Suprapubic skin (tissue), 4 donors: ENCODE results near the gene AP2M1.

Source experiments
- CTCF ChIP-seq, 2 donors: fragments of 200-600 bp in 1 of 2; fragments of 450-650 bp in 1 of 2; sonication (generic) in 1 of 2; IDR thresholded peaks; one replicate each; pipeline ENCODE4 v1.5.1; 2016 to 2019; ENCODE audit warnings: antibody characterized with exemption in 2 of 2, mild to moderate bottlenecking in 1 of 2, moderate library complexity in 1 of 2
- EP300 ChIP-seq: sonication (generic); formaldehyde crosslinking; IDR thresholded peaks from one replicate; pipeline ENCODE4 v1.6.1; 2017; ENCODE audit warnings: antibody characterized with exemption
- POLR2A ChIP-seq, 2 donors: fragments of 450-650 bp; IDR thresholded peaks; one replicate each; pipeline ENCODE4 v1.6.1; 2017; ENCODE audit warnings: antibody characterized with exemption in 2 of 2, mild to moderate bottlenecking in 2 of 2, moderate library complexity in 2 of 2
- POLR2AphosphoS5 ChIP-seq, 3 donors: sonication (generic); formaldehyde crosslinking; IDR thresholded peaks; one replicate each; pipeline ENCODE4 v1.6.1; 2017; ENCODE audit warnings: antibody characterized with exemption in 3 of 3

- TF ChIP-seq POLR2A (IDR thresholded peaks at IDR 0.05) (no peak), CTCF (IDR thresholded peaks at IDR 0.05) (no peak), POLR2AphosphoS5 (IDR thresholded peaks at IDR 0.05) (no peak), EP300 (no peak)
Observed at GRCh38 chr3:184148076-184148475, 26.6 kb upstream of the AP2M1 start.
